ENCODE measurements around the gene CEP131.

CEP131 gene

GRCh38 chr17:81199482-81199830 lies 23.3 kb downstream of the CEP131 start:
- DNase-seq (ENCODE audit: low read depth), result no peak

GRCh38 chr17:81198826-81199481 lies 23.8 kb downstream of the CEP131 start:
- DNase-seq (ENCODE audit: low read depth), result no peak

GRCh38 chr17:81197831-81198490 lies 24.8 kb downstream of the CEP131 start:
- no peak for DNase-seq (ENCODE audit: low read depth)

GRCh38 chr17:81197409-81197795 lies 25.4 kb downstream of the CEP131 start:
- no peak for DNase-seq (ENCODE audit: low read depth)

GRCh38 chr17:81196505-81197408 lies 26.0 kb downstream of the CEP131 start:
- no peak for DNase-seq (ENCODE audit: low read depth)

GRCh38 chr17:81195941-81196495 lies 26.7 kb downstream of the CEP131 start:
- no peak for DNase-seq (ENCODE audit: low read depth)

GRCh38 chr17:81194941-81195901 lies 27.5 kb downstream of the CEP131 start:
- no peak for DNase-seq (ENCODE audit: low read depth)

GRCh38 chr17:81194225-81194760 lies 28.5 kb downstream of the CEP131 start:
- DNase-seq (ENCODE audit: low read depth), result no peak

GRCh38 chr17:81193470-81194224 lies 29.1 kb downstream of the CEP131 start:
- no peak for DNase-seq (ENCODE audit: low read depth)

- DNase-seq (ENCODE audit: low read depth), result no peak
Observed at GRCh38 chr17:81193051-81193410, 29.7 kb downstream of the CEP131 start.

- no peak for DNase-seq (ENCODE audit: low read depth)
Observed at GRCh38 chr17:81192386-81193050, 30.2 kb downstream of the CEP131 start.

GRCh38 chr17:81191646-81192045 lies 31.1 kb downstream of the CEP131 start:
- no peak for DNase-seq (ENCODE audit: low read depth)

GRCh38 chr17:81191116-81191515 lies 31.6 kb downstream of the CEP131 start:
- DNase-seq (ENCODE audit: low read depth), result no peak

GRCh38 chr17:81190591-81190990 lies 32.2 kb downstream of the CEP131 start:
- no peak for DNase-seq (ENCODE audit: low read depth)

- DNase-seq (ENCODE audit: low read depth), result no peak
Observed at GRCh38 chr17:81189670-81190530, 32.9 kb downstream of the CEP131 start.

- no peak for DNase-seq (ENCODE audit: low read depth)
Observed at GRCh38 chr17:81189016-81189415, 33.7 kb downstream of the CEP131 start.

- DNase-seq (ENCODE audit: low read depth), result no peak
Observed at GRCh38 chr17:81188491-81188840, 34.3 kb downstream of the CEP131 start.

- no peak for DNase-seq (ENCODE audit: low read depth)
Observed at GRCh38 chr17:81187586-81188490, 34.9 kb downstream of the CEP131 start.
